ENCODE results near the gene HTT-AS.

DNA sequence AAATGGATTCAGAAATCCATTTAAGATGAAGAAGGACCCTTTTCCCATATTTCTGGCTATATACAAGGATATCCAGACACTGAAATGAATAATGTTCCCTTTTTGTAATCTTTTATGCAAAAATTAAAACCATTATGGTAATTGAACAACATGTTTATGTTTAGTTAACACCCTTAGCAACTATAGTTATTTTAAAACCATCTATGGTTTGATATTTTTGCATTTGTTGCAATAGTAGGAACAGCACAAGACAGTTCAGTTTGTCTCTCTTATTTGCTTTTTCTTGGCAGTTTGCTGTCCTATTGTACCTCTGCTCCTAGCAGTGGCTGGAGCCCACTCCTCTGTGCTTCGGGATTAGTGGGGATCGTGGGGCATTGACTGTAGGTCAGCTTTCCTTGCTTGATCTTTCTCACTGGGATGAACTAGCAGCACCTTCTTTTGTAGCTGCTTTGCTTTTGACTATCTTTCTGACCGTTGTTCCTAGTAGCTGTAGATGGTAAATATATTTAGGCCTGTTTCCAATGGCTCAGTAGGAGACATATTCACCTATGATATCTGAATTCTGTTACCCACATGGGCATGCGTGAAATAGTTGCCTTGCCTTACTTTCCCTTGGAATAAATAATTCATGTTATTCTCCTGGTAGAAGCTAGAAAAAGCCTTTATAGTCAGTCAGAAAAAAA is 12.9 kb upstream of the HTT-AS start:
- TF ChIP-seq EZH2phosphoT487 (IDR thresholded peaks at IDR 0.05; ENCODE audit: borderline replicate concordance, low read depth) (no peak), CHD2 (IDR thresholded peaks at IDR 0.05; ENCODE audit: low read length, partially characterized antibody) (no peak), YY1 (IDR thresholded peaks at IDR 0.05; ENCODE audit: low read depth) (no peak), JUND (IDR thresholded peaks at IDR 0.05) (no peak), FOXM1 (IDR thresholded peaks at IDR 0.05; ENCODE audit: low read depth) (no peak), MAX (IDR thresholded peaks at IDR 0.05; ENCODE audit: low read depth) (no peak), REST (IDR thresholded peaks at IDR 0.05; ENCODE audit: low read depth, low read length) (no peak), RXRA (IDR thresholded peaks at IDR 0.05; ENCODE audit: borderline replicate concordance, low read depth) (no peak), RAD21 (IDR thresholded peaks at IDR 0.05; ENCODE audit: low read length) (no peak), NFIC (IDR thresholded peaks at IDR 0.05; ENCODE audit: borderline replicate concordance) (no peak), EP300 (IDR thresholded peaks at IDR 0.05; ENCODE audit: borderline replicate concordance in 1 of 2, low read depth in 1 of 2, low read length in 1 of 2) (no peak), FOSL2 (IDR thresholded peaks at IDR 0.05; ENCODE audit: borderline replicate concordance, low read depth) (no peak), TAF1 (IDR thresholded peaks at IDR 0.05; ENCODE audit: borderline replicate concordance, low read depth, low read length) (no peak)
- TF ChIP-seq, protein P1, sequence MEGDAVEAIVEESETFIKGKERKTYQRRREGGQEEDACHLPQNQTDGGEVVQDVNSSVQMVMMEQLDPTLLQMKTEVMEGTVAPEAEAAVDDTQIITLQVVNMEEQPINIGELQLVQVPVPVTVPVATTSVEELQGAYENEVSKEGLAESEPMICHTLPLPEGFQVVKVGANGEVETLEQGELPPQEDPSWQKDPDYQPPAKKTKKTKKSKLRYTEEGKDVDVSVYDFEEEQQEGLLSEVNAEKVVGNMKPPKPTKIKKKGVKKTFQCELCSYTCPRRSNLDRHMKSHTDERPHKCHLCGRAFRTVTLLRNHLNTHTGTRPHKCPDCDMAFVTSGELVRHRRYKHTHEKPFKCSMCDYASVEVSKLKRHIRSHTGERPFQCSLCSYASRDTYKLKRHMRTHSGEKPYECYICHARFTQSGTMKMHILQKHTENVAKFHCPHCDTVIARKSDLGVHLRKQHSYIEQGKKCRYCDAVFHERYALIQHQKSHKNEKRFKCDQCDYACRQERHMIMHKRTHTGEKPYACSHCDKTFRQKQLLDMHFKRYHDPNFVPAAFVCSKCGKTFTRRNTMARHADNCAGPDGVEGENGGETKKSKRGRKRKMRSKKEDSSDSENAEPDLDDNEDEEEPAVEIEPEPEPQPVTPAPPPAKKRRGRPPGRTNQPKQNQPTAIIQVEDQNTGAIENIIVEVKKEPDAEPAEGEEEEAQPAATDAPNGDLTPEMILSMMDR (IDR thresholded peaks at IDR 0.05): no peak
